GM19395 (cell line): ENCODE results near the gene ZNF396.

Source experiments
- ATAC-seq: cut with Tn5 transposase; IDR thresholded peaks from one replicate; pipeline ENCODE4 v1.9.1; 2021; ENCODE audit warnings: mild to moderate bottlenecking, moderate library complexity; ENCODE audit not compliant: unreplicated experiment

ZNF396 gene

DNA sequence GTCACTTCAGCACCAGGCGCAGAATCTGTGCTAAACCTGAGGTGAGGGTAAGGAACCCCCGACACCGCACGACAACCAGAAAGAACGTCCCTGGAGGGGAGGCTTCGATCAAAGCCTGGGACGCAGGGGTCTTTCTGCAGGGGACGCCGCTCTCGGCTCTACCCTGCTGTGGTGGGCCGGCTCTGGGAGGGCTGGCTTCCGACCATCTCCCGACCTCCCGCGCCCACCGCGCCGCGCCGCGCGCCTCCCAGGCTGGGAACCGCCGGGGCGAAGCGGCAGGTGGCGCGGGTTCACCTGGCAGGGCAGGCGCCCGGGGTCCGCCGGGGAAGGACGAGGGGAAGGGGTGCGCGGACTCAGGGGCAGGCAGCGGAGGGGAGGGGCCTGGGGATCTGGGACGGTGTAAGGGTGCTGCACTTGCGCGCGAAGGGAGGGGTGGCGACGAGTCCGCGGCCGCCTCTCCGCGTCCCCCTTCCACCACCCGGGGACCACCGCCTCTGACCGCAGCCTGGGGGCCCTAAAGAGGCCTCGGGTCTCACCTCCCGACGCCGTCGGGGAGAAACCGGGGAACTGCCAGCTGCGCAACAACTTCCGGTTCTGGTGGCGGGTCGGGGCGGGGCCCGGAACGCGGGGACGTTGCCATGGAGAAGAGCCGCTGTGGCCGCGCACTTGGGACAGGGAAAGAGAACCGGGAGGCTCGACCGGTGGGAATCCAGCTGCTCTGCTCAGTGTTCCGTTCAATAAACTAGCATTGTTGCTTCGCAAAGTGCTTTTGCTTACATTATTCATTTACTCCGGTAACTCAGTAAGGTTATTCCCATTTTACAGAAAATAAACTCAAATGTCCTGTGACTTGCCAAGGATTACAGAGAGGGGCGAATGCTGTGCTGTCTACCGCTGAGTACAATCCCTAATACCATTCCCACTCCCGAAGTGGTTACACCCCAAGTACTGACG lies at the start of gene ZNF396:
Gene ZNF396 (minus strand): TSS at position 596 of the 954 bp plus-strand sequence. CDS start 3,045 bp downstream, outside the sequence.
- ATAC-seq = peak; percentile 74

GRCh38 chr18:35426786-35427185 lies 49.6 kb upstream of the ZNF396 start:
- no peak for ATAC-seq

DNA sequence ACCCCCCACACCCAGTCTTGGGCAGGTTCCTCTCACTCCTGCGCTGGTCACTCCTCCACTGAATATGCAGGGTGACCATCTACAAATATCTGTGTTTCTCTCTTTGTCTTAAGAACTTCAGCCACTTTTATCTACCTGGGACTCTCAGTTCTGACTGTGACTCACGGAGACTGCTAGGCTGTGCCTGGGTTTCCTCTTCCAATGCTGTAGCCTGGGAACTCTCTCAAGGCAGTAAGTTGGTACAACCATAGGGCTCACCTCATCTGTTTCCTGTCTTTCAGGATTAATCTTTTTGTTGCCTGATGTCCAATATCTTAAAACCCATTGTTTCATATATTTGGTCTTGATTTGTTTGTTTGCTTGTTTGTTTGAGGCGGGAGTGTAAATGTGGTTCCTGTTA lies 47.2 kb upstream of the ZNF396 start:
- no peak for ATAC-seq

GRCh38 chr18:35422237-35422636 lies 45.1 kb upstream of the ZNF396 start:
- ATAC-seq = no peak

DNA sequence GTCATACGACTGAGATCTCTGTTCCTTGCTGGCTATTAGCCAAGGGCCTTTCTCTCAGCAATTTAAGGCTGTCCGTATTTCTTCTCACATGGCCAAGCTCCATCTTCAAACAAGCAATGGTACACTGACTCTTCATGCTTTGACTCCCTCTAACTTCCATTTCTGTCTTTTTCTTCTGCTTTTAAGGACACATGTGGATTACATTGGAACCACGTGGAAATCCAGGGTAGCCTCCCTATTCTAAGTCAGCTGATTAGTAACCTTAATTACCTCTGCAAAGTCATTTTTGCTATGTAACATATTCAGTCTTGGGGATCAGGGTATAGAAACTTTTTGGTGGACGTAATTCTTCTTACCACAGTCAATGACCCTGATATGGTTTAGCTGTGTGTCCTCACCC lies 41.5 kb upstream of the ZNF396 start:
- ATAC-seq = no peak

GRCh38 chr18:35417223-35417622 lies 40.1 kb upstream of the ZNF396 start:
- no peak for ATAC-seq

GRCh38 chr18:35415511-35416073 lies 38.5 kb upstream of the ZNF396 start:
- ATAC-seq = no peak

DNA sequence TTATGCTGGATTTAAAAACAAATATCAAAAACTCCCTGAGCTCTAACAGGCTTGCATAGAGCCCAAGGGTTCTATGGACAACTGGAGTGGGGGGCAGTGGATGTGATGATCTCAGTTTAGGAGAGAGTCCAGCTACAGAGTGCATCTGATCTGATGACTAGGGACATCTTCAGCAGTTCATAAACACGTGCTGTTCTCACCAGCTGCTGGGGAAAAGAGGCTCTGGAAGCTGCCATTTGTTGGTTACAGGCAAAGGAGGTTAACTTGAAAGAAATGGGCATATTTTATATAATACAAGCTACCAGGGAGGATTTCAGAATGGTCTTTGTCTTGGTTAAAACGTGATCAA lies 36.0 kb upstream of the ZNF396 start:
- ATAC-seq = no peak

- no peak for ATAC-seq
Observed at GRCh38 chr18:35411625-35412351, 34.7 kb upstream of the ZNF396 start.

- peak; percentile 66 for ATAC-seq
Observed at GRCh38 chr18:35410561-35410960, 33.4 kb upstream of the ZNF396 start.

DNA sequence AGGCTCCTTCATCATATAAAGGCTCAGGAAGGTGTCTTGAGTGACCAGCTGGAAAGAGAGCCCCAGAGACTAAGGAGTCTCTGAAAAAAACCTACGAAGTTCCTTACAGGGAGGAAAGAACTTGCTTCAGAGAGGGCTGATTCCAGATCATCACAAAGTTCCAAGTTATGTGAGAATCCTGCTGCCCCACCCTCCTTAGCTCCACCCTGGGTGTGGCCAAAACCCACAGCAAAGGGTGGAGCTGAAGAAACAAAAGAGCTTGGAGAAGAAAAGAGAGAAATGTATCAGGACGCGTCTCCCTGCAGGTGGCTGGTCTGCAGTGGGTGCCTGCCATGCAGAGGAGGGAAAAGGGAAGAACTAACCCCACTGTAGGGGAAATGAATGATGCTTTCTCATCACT lies 32.8 kb upstream of the ZNF396 start:
- no peak for ATAC-seq

GRCh38 chr18:35408843-35409261 lies 31.7 kb upstream of the ZNF396 start:
- ATAC-seq = no peak

DNA sequence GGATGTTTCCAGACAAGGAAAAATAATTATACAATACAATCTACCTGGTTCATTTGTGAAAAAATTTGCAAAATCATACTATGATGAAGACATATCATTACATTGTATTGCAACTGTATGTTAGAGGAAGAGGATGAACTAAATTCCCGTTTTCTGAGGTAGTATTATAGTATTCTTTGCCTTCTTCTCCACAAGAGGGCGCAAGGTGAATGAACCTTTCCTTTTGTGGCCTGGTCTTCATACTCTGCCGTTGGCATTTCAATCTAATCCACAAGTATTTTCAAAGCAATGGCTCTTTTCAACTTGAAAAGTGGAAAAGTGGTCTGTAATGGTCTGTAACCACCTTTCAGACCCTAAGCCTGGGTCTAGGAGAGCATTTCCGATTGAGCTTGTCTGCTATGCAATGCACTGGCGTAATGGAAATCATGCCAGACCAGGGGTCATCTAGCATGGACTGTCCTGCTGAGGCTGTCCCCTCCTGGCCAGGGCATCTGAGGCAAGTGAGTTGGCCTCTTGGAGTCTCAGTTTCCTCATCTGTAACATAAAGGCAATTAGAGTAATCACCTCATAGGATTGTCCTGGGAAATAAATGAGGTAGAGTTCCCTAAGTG lies 30.8 kb upstream of the ZNF396 start:
- no peak for ATAC-seq

GRCh38 chr18:35406666-35407065 lies 29.5 kb upstream of the ZNF396 start:
- no peak for ATAC-seq

GRCh38 chr18:35397976-35398375 lies 20.8 kb upstream of the ZNF396 start:
- ATAC-seq = no peak

GRCh38 chr18:35393716-35394115 lies 16.6 kb upstream of the ZNF396 start:
- no peak for ATAC-seq

DNA sequence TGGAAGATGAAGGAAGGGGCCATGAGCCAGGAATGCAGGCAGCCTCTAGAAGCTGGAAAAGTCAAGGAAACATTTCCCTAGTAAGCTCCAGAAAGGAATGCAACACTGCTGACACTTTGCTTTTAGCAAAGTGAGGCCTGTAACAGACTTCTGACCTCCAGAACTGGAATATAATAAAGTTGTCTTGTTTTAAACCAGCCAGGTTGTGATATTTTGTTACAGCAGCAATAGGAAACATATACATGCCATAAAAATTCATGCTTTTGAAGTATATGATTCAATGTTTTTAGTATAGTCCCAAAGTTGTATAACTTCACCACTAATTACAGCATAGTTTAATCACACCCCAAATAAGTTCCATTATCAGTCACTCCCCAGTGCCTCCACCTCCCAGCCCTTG lies 15.2 kb upstream of the ZNF396 start:
- no peak for ATAC-seq

- no peak for ATAC-seq
Observed at GRCh38 chr18:35390951-35391700, 14.0 kb upstream of the ZNF396 start.

GRCh38 chr18:35389095-35389618 lies 12.0 kb upstream of the ZNF396 start:
- ATAC-seq = no peak

DNA sequence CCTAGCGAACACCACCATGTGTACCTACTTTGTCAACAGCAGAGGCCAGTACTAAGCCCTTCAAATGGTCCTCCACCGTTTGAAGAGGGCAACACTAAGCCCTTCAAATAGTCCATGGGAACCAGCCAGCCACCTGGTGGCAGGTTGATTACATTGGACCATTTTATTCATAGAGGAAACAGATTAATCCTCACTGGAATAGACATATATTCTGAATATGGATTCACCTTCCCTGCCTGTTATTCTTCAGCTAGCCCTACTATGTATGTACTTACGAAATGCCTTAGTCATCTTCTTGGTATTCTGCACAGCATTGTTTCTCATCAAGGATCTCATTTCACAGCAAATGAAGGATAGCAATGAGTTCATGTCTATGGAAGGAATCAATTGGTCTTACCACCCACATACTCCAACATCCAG lies 10.0 kb upstream of the ZNF396 start:
- ATAC-seq = peak; percentile 28
